GM21360 (cell line): Measurements from ENCODE around the gene NLRP5.
"Not testable (repeated sequence)": the region's sequence is repeated elsewhere in the genome, so short reads cannot be mapped to it uniquely, and the experiment has no call there.

Experiments
- ATAC-seq: cut with Tn5 transposase; IDR thresholded peaks from one replicate; pipeline ENCODE4 v1.9.1; 2021; ENCODE audit warnings: mild to moderate bottlenecking, moderate library complexity; ENCODE audit not compliant: unreplicated experiment

The NLRP5 gene

DNA sequence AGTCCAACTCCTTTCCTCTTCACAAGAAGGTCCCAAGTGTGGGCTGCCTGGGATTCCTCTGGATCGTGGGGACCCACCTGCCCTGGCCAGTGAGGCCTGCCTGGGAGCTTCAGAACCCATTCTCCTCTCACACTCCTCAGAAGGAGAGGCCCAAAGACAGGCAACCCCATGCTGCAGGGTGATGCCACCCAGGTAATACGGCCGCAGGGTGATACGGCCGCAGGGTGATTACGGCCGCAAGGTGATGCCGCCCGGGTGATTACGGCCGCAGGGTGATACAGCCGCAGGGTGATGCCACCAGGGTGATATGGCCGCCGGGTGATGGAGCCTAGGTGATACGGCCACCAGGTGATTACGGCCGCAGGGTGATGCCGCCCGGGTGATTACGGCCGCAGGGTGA is 111.7 kb downstream of the NLRP5 start:
- not testable (repeated sequence) for ATAC-seq

DNA sequence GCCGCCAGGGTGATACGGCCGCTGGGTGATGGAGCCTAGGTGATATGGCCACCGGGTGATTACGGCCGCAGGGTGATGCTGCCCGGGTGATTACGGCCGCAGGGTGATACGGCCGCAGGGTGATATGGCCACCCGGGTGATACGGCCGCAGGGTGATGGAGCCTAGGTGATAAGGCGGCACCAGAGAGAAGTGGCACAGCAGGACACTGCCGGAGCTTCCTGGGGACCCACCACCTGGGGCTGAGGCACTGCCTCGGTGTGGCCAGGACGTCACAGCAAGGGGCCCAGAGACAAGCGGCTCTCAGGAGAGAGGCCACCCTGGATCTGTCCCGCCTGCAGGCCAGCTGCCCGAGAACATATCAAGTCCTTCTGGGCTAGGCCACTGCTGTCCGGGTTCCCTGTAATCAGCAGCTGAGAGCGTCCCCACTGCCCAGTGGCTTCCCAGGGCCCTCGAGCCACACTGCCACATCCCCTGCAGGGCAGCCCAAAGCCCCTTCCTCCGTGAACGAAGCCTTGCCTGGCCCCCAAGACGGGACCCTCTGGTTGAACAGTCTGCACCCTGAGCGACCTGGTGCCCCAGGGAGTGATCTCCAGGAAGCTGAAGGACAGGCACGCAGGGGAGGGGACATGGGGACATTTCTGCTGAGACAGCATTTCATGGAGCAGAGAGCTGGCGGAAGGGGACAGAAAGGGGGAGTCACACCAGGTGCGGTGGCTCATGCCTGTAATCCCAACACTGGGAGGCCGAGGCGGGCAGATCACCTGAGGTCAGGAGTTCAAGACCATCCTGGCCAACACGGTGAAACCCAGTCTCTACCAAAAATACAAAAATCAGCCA is 112.4 kb downstream of the NLRP5 start:
- ATAC-seq: no peak

DNA sequence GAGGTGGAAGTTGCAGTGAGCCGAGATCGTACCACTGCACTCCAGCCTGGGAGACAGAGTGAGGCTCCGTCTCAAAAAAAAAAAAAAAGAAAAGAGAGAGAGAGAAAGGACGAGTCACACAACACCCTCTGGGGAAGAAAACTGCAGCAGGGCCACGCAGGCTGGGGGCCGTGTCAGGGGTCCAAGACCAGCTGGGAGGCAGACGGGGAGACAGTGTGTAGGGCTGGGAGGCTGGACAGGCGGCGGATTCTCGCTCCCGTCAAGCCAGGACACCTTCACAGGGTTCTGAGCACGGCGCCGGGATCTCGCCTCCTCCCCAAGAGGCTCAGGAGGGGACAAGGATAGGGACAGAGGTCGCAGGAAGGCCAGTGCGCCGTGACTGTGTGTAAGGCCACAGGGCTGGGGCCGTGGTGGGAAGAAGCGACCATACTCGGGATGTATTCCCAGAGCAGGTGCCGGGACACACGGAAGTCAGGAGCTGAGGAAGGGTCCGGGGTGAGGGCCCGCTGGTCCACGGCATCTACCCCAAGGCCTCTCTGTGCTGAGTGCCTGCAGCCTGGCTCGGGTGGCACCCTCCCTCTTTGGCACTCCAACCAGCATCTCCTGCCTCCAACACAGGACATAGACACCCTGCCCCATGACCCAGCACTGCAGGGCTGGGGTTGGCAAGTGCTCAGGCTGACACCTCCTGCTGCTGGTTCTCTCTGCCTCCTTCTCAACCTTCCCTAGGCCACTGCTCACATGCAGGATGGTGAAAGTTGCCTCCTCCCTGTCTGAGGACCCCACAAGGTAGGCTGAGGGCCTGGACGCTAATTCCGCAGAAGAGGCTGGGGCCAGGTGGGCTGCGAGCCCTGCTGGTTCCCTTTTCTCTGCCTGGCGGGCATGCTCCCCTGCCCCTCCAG is 113.3 kb downstream of the NLRP5 start:
- no peak for ATAC-seq

DNA sequence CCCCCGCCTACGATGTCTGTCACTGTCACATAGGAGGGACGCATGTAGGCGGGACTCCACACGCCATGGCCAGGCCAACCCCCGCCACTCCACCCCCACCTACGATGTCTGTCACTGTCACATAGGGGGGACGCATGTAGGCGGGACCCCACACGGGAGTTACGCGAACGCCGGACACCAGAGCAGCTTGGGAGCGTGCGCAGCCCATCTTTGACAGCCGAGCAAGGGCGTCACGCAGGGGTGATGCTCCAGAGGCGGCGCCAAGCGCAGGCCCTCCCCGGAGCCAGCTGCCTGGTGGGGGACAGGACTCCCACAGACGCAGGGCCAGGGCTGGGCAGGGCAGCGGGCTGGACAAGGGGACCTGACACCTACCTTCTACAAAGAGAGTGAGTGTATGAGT is 114.5 kb downstream of the NLRP5 start:
- ATAC-seq: no peak

DNA sequence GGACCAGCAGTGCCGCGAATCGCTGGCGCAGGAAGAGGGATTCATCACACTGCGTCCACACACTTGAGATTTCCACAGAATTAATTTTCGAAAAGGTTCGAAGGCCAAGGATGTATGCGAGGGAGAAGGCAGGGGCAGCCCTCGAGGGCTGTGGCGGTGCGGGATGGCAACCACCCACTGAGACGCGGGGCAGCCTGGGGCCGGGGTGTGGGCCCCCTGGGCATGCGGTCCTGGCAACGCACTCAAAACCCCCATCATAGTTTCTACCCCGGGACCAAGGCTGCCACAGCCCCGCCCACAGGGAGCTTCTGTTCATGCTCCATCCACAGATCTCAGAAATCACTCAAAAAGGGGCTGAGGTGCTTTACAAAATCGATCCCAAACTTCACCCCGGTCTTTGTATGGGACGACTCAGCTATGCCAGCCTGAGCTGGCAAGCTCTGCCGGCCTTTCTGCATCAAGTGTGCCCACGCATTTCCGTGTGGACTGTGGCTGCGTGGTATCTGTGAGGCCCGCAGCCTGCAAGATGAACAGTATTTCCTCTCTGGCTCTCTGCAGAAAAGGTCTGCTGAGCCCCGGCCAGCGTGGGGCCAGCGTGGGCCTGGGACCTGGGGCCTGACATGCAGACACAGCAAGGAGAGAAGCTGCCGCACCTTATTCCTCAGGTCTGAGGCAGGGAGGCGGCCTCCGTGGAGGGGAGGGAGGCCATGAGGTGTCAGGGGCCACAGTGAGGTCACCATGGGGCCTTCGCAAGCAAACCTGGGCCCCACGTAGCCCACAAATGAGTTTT is 115.4 kb downstream of the NLRP5 start:
- no peak for ATAC-seq

DNA sequence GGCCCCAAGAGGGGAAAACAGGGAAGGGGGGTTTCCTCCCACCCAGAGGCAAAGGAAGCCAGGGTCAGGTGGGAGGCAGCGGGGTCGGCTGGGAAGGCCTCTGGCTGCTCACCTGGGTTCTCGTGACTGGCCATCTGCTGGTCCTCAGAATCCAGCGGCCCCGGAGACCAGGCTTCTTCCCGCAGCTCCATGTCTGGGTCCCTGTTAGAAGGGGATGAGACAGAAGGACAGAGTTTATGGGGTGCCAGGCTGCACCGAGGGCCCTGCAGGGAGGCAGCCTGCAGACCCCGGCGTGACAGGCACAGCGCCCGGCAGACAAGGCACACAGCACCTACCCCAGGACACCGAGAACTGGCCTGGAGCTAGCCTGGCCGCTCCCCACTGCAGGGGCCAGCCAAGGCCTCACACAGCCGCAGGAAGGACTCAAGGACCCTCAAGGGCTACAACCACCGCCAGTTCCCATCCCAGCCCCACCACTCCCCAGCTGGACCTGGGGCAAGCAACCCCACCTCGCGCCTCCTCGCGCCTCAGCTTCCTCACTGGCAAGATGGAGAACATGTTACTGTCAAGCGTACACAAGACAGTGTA is 116.5 kb downstream of the NLRP5 start:
- ATAC-seq: no peak

DNA sequence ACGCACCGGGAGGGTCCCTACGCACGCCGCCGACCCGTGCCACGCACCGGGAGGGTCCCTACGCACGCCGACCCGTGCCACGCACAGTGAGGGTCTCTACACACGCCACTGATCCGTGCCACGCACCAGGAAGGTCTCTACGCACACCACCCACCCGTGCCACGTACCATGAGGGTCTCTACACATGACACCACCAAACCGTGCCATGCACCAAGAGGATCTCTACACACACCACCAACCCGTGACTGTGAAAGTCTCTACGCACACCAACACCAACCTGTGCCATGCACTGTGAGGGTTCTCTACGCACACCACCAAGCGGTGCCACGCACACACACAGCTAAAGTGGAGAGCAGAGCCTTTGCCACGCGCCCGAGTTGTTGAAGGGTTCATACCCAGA is 117.8 kb downstream of the NLRP5 start:
- ATAC-seq: no peak

DNA sequence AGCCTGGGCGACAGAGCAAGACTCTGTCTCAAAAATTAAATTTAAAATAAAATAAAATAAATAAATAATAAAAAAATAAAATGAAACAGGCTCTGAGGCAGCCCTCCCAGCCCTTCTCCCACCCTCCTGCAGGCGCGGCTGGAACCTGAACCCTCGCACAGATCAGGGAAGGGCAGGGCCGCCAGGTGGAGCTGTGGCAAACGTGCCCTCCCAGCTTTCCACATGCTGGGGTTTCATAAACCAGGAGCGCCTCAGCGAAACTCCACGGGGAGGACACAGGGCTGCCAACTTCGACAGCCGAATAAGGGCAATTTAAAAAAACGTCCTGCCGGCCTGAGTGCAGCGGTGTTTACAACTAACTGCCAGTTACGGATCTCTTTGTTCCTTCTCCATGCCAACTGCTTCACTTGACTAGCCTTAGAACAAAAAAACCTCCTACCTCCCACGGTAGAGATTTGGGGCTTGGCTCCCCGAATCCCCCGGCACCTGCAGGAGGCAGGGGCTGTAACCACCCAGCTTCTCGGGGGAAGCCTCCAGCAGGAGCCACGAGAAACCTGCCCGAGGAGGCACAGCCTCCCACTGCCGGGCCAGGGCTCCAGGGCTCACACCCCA is 118.6 kb downstream of the NLRP5 start:
- no peak for ATAC-seq

DNA sequence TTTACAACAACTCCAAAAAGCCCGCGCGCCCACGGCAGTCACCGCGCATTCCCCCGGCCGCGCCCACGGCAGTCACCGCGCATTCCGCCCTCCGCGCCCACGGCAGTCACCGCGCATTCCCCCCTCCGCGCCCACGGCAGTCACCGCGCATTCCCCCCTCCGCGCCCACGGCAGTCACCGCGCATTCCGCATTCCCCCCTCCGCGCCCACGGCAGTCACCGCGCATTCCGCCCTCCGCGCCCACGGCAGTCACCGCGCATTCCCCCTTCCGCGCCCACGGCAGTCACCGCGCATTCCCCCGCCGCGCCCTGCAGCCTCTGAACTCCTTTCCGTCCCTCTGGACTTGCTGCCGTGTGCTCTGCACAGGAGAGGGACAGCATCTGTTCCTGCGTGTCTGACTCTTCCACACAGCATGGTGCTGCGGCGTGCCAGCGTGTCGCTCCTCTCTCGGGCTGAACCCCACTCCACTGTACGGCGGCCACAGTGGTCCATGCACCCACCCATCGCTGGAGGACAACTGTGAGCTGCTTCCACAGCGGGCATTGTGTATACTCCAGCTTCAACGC is 119.3 kb downstream of the NLRP5 start:
- not testable (repeated sequence) for ATAC-seq

DNA sequence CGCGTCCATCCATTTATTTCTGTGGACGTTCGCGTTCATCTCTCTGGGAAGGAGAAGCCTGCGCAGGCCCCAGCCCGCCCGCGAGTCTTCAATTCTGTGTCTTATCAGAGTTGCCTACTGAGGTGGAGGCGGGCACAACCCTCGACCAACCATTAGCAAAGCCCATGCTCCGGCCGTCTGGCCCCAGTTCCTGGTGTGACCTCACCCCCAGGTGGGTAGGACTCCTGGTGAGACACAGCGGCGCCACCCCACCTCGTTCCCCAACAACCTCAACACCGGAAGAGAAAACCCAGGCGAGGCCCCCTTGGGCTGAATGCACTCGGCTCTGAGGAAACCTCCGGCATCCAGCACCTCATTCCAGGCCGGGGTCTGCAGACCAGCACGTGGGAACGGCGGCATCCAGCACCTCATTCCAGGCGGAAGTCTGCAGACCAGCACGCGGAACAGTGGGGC is 119.8 kb downstream of the NLRP5 start:
- no peak for ATAC-seq

DNA sequence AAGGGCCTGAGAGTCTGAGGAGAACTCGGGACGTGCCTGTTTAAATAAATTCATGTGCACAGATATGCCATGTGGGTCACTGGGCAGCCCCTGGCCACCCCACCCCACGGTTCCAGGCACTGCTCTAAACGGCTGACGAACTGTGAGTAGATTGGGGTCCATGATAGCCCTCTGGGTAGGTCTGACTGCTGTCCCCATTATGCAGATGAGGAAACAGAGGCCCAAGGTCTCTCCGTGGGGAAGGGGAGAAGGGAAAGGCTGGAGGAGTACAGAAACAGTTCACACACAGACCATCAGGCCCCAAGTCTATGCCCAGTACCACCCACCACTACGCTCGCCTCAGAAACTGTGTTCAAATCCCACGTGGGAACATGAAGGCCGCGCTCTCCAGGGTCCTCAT is 120.4 kb downstream of the NLRP5 start:
- ATAC-seq: no peak

DNA sequence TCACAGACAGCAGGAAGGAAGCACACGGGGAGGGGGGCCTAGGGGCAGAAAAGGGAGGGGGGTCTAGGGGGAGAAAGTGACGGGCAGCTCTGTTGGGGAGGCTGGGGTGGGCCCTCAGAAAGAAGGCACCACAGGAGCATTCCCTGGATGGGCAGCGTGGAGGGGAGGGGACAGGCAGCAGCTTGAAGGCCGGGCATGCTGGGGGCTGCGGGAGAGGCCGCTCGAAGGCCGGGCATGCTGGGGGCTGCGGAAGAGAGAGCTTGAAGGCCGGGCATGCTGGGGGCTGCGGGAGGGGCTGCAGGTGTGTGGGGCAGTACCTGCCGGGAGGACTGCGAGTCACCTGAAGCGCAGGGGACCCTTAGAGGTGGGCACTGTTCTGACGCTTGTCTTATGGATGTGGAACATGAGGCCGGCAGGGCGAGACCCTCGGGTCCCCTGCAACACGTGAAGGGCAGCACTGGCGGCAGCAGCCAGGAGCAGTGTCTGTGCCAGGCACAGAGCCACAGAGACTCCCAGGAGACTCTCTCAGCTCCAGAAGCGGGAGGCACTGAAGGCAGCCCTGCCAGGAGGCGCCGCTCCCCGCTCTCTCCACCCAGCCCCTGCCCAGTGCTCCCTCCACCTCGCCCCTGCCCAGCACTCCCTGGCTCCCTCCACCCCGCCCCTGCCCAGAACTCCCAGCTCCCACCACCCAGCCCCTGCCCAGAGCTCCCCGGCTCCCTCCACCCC is 121.2 kb downstream of the NLRP5 start:
- ATAC-seq: no peak

DNA sequence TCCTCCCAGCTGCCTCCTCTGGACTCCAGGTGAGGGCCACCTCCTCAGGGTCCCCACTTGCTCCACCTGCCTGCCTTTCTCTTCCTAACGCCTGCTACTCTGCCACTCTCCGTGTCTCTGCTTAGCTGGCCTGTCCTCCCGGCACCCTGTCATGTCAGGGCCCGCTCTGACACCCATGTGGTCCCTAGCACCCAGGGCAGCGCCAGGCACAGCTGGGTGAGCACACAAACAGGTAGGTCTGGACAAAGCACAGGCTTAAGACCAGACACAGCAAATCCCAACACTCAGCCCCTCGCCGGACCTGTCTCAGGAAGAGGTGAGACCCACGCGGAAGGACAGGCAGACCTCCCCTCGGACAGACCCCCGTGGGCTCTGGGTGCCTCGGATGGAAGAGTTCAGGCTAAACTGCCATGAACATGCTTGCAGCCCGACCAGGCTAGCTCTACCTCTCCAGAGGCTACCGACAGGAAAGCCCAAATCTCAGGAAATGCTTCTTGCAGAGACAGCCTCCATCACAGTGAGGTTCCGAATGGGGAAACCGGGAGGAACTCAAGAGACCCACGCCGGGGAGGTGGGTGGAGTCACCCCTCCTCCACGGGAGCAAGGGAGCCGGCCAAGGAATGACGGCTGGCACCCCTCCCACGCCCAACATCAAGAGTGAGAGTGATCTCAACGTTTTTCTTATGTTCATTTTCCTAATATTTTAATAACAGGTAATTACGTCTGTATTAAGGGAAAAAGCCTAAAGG is 122.0 kb downstream of the NLRP5 start:
- ATAC-seq: no peak

DNA sequence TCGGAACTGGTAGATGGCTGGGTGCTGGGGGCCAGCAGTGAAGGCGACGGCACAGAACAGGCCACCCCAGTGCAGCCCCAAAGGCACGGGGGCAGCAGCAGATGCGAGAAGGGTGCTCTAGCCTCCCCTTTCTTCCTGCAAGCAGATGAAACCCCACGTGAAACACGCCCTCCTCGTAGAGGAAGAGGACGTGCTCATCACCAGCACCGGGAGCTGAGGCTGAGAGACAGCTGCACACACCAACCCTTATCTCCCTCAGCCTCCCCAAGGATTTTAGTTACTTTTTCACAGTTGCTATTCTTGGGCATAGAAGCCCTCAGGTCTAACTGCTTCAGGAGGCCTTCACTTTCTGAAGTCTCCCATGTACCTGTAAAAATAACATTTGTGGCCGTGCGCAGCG is 122.7 kb downstream of the NLRP5 start:
- ATAC-seq: no peak

DNA sequence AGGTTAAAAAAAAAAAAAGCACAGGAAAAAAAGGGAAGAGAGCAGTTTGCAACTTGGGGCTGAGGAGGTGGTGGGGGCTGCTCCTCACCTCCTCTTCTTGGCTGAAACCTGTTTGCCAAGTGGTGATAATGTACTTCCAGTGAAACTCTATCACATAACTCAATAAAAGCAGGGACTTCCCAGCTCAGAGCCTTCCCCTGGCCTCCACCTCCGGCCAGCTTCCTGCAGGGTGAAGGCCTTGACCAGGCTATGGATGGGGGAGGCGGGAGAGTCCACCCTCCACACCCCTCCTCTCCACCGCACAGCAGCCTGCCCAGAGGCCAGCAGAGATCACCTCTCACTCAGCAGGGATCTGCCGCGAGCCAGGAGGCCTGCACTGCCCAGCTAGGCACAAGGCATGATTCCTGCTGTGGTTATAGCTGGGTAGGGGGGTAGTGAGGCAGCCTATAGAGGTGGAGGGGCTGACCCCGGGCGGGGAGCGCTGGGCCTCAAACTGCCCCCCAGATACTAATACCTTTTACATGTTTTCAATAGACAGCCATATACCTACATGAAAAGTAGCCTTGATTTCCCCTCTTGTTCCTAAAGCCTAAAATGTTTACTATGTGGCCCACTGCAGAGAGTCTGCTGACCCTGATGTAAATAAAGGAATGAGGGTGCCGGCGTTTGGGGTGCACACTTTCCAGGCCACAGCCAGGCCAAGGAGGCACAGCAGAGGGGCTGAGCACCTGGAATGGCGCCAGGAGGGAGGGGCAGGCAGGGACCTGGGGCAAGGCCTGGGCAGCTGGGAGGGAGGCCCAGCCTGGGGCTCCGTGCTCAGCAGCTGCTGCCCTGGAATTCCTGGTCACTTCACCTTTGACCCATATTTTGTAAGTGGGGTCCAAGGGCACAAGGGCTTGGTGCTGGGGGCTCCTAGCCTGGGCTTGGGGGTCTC is 124.2 kb downstream of the NLRP5 start:
- ATAC-seq: no peak
